Measurements from ENCODE around the gene GET4.
"Not testable (repeated sequence)": the region's sequence is repeated elsewhere in the genome, so short reads cannot be mapped to it uniquely, and the experiment has no call there.

GET4 gene

GRCh38 chr7:930975-931758 is 54.8 kb downstream of the GET4 start:
- DNase-seq (ENCODE audit: low spot score): no peak

GRCh38 chr7:931871-932650 is 55.7 kb downstream of the GET4 start:
- no peak for DNase-seq (ENCODE audit: low spot score)

GRCh38 chr7:932651-932975 is 56.3 kb downstream of the GET4 start:
- no peak for DNase-seq (ENCODE audit: low spot score)

- DNase-seq (ENCODE audit: low spot score): no peak
These were observed 58.3 kb downstream of the GET4 start for GRCh38 chr7:934469-935163.

GRCh38 chr7:935164-935873 is 59.0 kb downstream of the GET4 start:
- no peak for DNase-seq (ENCODE audit: low spot score)

- no peak for DNase-seq (ENCODE audit: low spot score)
These were observed 59.6 kb downstream of the GET4 start for GRCh38 chr7:935874-936385.

- DNase-seq (ENCODE audit: low spot score): no peak
These were observed 60.2 kb downstream of the GET4 start for GRCh38 chr7:936386-937054.

- no peak for DNase-seq (ENCODE audit: low spot score)
These were observed 61.6 kb downstream of the GET4 start for GRCh38 chr7:937856-938484.

GRCh38 chr7:938546-939185 is 62.3 kb downstream of the GET4 start:
- no peak for DNase-seq (ENCODE audit: low spot score)

GRCh38 chr7:939843-940242 is 63.5 kb downstream of the GET4 start:
- DNase-seq (ENCODE audit: low spot score): no peak

GRCh38 chr7:940599-941408 is 64.5 kb downstream of the GET4 start:
- no peak for DNase-seq (ENCODE audit: low spot score)

- not testable (repeated sequence) for DNase-seq (ENCODE audit: low spot score)
These were observed 67.4 kb downstream of the GET4 start for GRCh38 chr7:943793-944192.

- DNase-seq (ENCODE audit: low spot score): no peak
These were observed 68.4 kb downstream of the GET4 start for GRCh38 chr7:944744-945143.

GRCh38 chr7:945147-945555 is 68.8 kb downstream of the GET4 start:
- DNase-seq (ENCODE audit: low spot score): no peak

GRCh38 chr7:945556-946255 is 69.4 kb downstream of the GET4 start:
- no peak for DNase-seq (ENCODE audit: low spot score)
